ENCODE measurements around the gene CHST8. TPM values are rescaled to one million over a fixed set of nuclear protein-coding genes. Genes with fewer than 3 reads are reported as not detected.

CHST8 gene
- total and polyA plus RNA-seq, 4 donors, result 0.09 to 0.67 (median 0.24) TPM

DNA sequence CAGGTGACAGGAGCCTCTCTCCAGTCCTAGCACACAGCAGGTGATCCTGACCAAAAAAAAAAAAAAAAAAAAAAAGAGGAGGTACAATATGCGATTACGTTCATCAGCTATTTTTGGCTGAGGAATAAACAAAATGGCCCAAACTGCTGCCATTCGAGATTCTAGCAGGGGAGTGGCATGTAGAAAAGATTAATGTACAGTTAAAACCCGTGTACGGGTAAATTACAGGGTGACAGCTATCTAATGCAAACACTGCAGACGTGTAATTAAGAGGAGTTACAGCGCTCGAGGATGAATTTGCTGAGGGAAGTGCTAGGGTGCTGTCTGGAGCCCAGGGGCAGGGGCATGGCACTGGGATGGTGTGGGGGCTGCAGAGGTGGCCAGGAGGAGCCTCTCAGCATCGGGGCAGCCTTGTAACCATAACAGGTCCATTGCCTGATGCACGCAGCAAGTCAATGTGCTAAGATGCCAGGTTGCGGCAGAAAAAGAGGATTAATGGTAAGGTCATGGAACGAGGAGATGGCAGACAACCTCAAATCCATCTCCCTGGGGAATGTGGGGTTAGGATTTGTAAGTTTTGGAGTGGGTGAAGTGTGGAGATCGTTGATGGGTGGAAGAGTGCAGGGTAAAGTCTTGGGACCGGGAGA lies 17.4 kb downstream of the CHST8 start:
- no peaks in the 10 kb centered on the region for H3K4me1 ChIP-seq (ENCODE audit: control insufficient read depth in 5 of 5, insufficient read depth in 5 of 5, low read length in 5 of 5)
- no peak overlapping the region for H3K9ac ChIP-seq (ENCODE audit: insufficient read depth in 1 of 2, low read length in 2 of 2)
- H3K4me3 ChIP-seq, result no peak overlapping the region
- H3K9me3 ChIP-seq (ENCODE audit: control insufficient read depth in 4 of 4, insufficient read depth in 3 of 4, low read length in 3 of 4), result peaks cover 0 to 6% (median 0%) of the 10 kb centered on the region in 4 donors
- no peak for ATAC-seq (ENCODE audit: insufficient read depth, low FRiP score)
- peaks cover 0 to 21% (median 4%) of the 10 kb centered on the region in 3 donors for H3K27me3 ChIP-seq (ENCODE audit: control insufficient read depth in 3 of 3, insufficient read depth in 3 of 3, low read length in 2 of 3)
- H3K27ac ChIP-seq (ENCODE audit: low read depth in 1 of 2, low read length in 1 of 2), result no peak overlapping the region
- TF ChIP-seq, protein P1, sequence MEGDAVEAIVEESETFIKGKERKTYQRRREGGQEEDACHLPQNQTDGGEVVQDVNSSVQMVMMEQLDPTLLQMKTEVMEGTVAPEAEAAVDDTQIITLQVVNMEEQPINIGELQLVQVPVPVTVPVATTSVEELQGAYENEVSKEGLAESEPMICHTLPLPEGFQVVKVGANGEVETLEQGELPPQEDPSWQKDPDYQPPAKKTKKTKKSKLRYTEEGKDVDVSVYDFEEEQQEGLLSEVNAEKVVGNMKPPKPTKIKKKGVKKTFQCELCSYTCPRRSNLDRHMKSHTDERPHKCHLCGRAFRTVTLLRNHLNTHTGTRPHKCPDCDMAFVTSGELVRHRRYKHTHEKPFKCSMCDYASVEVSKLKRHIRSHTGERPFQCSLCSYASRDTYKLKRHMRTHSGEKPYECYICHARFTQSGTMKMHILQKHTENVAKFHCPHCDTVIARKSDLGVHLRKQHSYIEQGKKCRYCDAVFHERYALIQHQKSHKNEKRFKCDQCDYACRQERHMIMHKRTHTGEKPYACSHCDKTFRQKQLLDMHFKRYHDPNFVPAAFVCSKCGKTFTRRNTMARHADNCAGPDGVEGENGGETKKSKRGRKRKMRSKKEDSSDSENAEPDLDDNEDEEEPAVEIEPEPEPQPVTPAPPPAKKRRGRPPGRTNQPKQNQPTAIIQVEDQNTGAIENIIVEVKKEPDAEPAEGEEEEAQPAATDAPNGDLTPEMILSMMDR (IDR thresholded peaks at IDR 0.05; ENCODE audit: control extremely low read depth, extremely low read depth), result no peak
- no peak for DNase-seq
- no peaks in the 10 kb centered on the region for H3K36me3 ChIP-seq (ENCODE audit: control insufficient read depth in 4 of 4, insufficient read depth in 4 of 4, low read length in 4 of 4)
- WGBS, 2 donors, result 44 to 52% methylated on average over 14 of the region's 14 CpGs

DNA sequence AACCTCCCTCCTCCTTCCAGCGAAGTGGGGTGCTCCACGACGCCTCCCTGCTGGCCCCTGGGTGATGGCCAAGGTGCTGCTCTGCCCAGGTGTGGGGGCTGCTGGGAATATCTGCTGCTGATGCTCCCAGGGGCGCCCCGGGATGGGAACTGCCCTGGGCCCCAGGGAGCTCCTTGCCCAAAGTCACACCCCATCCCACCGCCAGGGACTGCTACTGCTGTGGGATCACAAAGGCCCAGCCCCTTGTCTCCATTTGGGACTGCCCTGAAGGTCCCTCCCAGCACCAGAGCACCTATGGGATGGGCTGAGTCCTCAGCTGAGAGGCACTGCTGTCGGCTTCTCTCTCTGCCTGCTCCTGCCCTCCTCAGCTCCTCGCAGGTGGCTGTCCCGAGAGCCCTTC lies 19.0 kb downstream of the CHST8 start:
- H3K9ac ChIP-seq (ENCODE audit: insufficient read depth in 1 of 2, low read length in 2 of 2), result no peak overlapping the region
- ATAC-seq (ENCODE audit: insufficient read depth, low FRiP score) (no peak), DNase-seq (no peak)
- WGBS, 2 donors, result 69 to 74% methylated on average over 9 of the region's 9 CpGs
- no peaks in the 10 kb centered on the region for H3K36me3 ChIP-seq (ENCODE audit: control insufficient read depth in 4 of 4, insufficient read depth in 4 of 4, low read length in 4 of 4)
- H3K4me3 ChIP-seq, result no peak overlapping the region
- H3K9me3 ChIP-seq (ENCODE audit: control insufficient read depth in 4 of 4, insufficient read depth in 3 of 4, low read length in 3 of 4), result peaks cover 0 to 6% (median 0%) of the 10 kb centered on the region in 4 donors
- no peak overlapping the region for H3K27ac ChIP-seq (ENCODE audit: low read depth in 1 of 2, low read length in 1 of 2)
- H3K4me1 ChIP-seq (ENCODE audit: control insufficient read depth in 5 of 5, insufficient read depth in 5 of 5, low read length in 5 of 5), result no peaks in the 10 kb centered on the region
- TF ChIP-seq, protein P1 (IDR thresholded peaks at IDR 0.05; ENCODE audit: control extremely low read depth, extremely low read depth), result no peak
- peaks cover 0 to 21% (median 4%) of the 10 kb centered on the region in 3 donors for H3K27me3 ChIP-seq (ENCODE audit: control insufficient read depth in 3 of 3, insufficient read depth in 3 of 3, low read length in 2 of 3)

DNA sequence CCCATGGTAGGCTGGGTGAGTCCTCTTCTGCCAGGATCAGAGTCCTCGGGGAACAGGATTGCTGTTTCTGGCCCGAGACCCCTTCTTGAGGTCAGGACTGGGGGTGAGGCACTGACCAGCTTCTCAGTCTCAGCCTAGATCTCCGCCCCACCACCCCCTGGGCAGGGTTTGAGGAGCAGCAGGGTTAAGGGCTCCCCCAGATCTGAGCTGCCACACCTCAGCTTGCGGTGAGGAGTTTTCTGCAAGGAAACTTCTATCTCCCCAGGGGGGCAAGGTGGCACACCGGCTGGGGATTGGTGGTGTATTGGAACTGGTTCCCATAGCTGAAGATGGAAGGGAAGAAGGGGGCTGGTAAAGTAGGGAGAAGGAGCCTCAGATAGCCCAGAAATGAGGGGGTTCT lies 19.5 kb downstream of the CHST8 start:
- H3K36me3 ChIP-seq (ENCODE audit: control insufficient read depth in 4 of 4, insufficient read depth in 4 of 4, low read length in 4 of 4), result no peaks in the 10 kb centered on the region
- WGBS, 2 donors, result 84 to 85% methylated on average over 5 of the region's 5 CpGs
- no peak for ATAC-seq (ENCODE audit: insufficient read depth, low FRiP score)
- TF ChIP-seq, protein P1 (IDR thresholded peaks at IDR 0.05; ENCODE audit: control extremely low read depth, extremely low read depth), result no peak
- peaks cover 0 to 21% (median 4%) of the 10 kb centered on the region in 3 donors for H3K27me3 ChIP-seq (ENCODE audit: control insufficient read depth in 3 of 3, insufficient read depth in 3 of 3, low read length in 2 of 3)
- no peak for DNase-seq
- H3K27ac ChIP-seq (ENCODE audit: low read depth in 1 of 2, low read length in 1 of 2), result no peak overlapping the region
- H3K9me3 ChIP-seq (ENCODE audit: control insufficient read depth in 4 of 4, insufficient read depth in 3 of 4, low read length in 3 of 4), result peaks cover 0 to 3% (median 0%) of the 10 kb centered on the region in 4 donors
- no peaks in the 10 kb centered on the region for H3K4me1 ChIP-seq (ENCODE audit: control insufficient read depth in 5 of 5, insufficient read depth in 5 of 5, low read length in 5 of 5)
- H3K4me3 ChIP-seq, result no peak overlapping the region
- no peak overlapping the region for H3K9ac ChIP-seq (ENCODE audit: insufficient read depth in 1 of 2, low read length in 2 of 2)

Measured in lung (tissue), 12 donors.